Stimulated activated CD4-positive, alpha-beta T cell treated with anti-CD3 and anti-CD28 coated beads, Interleukin-15, amount 100 ng/mL, for 1 hour (primary cell): ENCODE results near the gene MED10.

Source experiments
- DNase-seq, 2 donors: peaks; one replicate each; pipeline ENCODE4 v3.0.0-alpha.2; 2020; ENCODE audit warnings: low read depth in 1 of 2, low spot score in 1 of 2

MED10 gene, protein sequence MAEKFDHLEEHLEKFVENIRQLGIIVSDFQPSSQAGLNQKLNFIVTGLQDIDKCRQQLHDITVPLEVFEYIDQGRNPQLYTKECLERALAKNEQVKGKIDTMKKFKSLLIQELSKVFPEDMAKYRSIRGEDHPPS

DNA sequence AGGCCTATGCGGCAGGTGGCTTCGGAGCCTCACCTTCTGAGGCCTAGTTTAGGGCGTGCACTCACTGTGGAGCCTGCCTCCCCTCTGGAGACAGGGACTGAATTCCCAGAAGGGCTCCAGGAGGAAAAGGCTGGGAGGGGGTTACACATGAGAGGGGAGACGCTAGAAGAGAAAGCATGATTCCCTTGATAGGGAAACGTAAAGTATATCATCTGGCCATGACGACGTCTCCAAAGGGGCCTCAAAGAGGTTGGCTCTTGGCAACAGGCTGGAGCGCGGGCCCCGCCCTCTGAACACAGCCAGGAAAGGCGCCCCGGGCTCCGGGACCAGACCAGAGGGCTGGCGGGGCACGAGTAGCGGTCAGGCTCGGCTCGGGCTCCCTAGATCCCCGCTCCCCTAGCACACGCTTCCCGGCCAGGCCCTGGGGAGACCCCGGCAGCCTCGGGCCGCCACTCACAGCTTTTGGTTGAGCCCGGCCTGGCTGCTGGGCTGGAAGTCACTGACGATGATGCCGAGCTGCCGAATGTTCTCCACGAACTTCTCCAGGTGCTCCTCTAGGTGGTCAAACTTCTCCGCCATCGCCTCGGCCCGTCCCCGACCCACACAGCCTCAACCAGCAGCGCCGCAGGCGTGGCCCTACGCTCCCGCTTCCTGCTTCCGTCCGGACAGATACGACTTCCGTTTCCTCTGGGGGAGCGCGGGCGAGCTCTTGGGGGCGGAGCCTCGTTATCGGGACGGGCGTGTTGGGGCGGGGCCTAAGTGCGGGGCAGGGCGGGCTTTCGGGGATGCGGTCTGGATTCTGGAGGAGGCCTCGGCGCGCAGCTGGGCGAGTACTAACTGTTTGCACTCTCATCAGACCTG lies at the start of gene MED10:
Gene MED10 (minus strand): TSS at position 643 of the 861 bp plus-strand sequence. CDS start 64 bp downstream, at position 579.
- DNase-seq, result peak; percentile 87 to 93

DNA sequence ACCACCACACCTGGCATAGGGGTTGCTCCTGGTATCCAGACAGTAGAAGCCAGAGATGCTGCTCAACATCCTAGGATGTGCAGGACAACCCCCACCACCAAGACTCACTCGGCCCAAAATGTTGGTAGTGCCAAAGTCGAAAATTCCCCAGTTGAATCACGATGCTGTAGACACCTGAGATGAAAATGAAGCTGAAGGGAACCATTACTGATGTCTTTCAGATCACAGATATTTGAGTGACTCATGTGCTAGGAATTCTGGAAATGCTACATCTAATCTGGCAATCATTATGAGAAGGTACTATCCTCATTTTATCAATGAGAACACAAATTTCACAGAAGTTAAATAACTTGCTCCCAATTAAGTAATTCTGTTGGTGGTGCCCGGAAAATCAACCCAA lies 49.3 kb upstream of the MED10 start:
- DNase-seq, result no peak

- no peak for DNase-seq
These were observed 46.4 kb upstream of the MED10 start for GRCh38 chr5:6424700-6425099.

- no peak for DNase-seq
These were observed 45.8 kb upstream of the MED10 start for GRCh38 chr5:6424110-6424659.

GRCh38 chr5:6423327-6424109 lies 45.2 kb upstream of the MED10 start:
- DNase-seq, result no peak

DNA sequence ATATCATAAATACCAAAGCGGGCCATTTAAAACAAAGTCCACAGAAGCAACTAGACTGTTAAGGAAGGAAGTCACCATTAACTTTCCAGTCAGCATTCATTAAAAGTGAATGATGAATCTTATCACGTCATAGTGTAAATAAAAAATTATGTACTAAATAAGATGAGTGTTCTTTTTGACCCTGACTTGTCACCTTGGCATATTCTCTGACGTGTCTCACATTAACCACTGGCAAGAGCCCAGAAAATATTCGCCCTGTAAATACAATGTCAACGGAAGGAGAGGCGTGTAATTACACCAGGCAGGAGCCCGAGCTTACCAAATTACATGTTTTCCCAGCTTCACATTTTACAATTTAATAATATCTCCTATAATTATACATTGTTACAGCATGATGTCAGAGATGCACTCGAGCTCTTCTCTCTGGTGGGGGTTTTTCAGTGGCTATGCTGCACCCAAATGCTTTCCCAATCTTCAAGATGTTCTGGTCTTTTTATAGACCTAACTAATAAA lies 41.0 kb upstream of the MED10 start:
- DNase-seq, result no peak

- no peak for DNase-seq
These were observed 40.4 kb upstream of the MED10 start for GRCh38 chr5:6418679-6419276.

GRCh38 chr5:6417657-6418056 lies 39.3 kb upstream of the MED10 start:
- no peak for DNase-seq

DNA sequence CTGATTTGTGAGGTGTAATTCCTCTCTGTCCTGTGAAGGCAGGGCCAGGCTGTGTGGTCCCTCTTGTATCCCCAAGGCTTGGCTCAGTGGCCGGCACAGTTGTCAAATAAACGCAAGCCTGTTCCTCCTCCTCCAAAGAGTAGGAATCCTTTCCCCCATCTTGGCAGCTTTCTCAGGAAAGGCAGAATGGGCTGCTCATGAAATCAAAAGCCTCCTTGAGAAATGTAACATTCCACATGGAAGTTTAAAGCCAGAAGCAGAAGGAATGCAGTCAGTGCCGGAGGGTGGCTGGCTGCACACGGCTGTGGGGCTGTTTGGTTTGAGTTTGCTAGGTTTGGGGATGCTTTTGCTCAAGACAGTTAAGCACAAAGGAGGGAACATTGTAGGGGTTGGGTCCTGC lies 34.5 kb upstream of the MED10 start:
- DNase-seq, result no peak

- no peak for DNase-seq
These were observed 32.8 kb upstream of the MED10 start for GRCh38 chr5:6411141-6411540.

GRCh38 chr5:6410421-6410820 lies 32.1 kb upstream of the MED10 start:
- no peak for DNase-seq

- DNase-seq, result no peak
These were observed 30.5 kb upstream of the MED10 start for GRCh38 chr5:6408627-6409446.

DNA sequence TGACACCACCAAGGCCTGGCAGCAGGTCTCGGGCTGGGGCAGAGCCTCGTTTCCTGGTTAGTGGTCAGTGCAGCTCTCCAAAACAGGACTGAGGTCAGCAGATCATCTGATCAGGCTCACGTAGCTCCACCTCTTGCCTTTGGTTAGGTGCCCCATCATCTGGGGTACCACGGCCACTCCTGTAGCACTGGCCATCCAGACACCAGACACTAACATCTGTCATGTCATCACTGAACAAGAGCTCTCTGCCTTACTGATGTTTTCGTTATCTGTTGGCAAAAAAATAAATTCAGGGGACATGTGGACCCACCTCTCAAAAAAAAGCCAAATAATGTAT lies 29.9 kb upstream of the MED10 start:
- no peak for DNase-seq

- no peak for DNase-seq
These were observed 29.4 kb upstream of the MED10 start for GRCh38 chr5:6407558-6408259.

DNA sequence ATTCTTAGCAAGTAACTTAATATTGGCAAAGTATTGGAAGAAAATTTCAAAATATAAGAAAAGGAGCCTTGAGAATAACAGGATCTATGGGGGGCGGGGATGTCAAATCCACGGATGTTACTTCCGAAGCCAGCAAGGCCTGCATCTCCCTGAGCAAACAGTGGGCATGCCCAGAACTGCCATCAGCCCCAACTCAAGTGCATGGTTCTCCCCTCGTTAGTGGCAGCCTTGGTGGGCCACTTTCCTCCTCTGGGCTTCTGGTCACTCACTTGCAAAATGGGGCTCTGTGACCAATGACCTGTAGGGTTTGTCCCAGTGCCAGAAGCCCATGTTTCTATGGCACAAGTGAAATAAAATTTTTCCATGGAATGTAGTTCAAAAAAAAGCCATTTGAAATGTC lies 27.2 kb upstream of the MED10 start:
- DNase-seq, result no peak

GRCh38 chr5:6404129-6404528 lies 25.8 kb upstream of the MED10 start:
- no peak for DNase-seq

DNA sequence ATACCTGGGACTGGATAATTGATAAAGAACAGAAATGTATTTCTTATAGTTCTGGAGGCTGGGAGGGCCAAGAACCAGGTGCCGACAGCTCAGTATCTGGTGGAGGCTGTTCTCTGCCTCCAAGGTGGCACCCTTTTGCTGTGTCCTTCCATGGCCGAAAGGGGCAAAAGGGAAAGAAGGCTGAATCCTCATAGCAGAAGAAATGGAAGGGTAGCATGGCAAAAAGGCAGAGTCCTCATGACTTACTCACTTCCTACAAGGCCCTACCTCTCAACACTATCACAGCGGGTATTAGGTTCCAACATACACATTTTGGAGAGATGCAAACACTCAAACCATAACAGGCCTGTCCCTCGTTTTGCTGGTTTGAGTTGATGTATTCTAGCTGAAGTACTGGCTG lies 25.1 kb upstream of the MED10 start:
- no peak for DNase-seq

DNA sequence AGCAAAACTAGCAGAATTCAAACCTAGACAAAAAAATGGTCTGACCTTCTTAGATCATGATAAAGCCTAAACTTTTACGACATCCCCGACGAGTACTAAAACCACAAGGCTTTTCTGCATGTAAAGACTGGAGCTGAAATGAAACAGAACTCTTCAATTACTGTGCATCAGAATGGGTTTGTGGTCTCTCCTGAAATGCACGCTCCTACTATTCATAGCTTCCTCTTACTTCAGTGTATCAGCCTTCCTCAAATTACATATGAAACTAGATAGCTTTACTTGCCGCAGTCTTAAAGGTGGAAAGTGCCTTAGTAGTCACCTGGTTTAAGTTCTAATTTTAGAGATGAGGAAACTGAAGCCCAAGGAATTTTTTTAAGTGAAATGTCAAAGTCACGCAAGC lies 24.6 kb upstream of the MED10 start:
- no peak for DNase-seq

GRCh38 chr5:6401410-6401809 lies 23.1 kb upstream of the MED10 start:
- DNase-seq, result no peak
